ENCODE results near the gene CTNNA2. TPM values are rescaled to one million over a fixed set of nuclear protein-coding genes. Genes with fewer than 3 reads are reported as not detected.

CTNNA2 gene
- total and polyA plus RNA-seq, 11 donors: 0.20 to 0.81 TPM; not detected in 9

- WGBS, 4 donors: 32 to 58% (median 39%) methylated on average over 2 of the region's 2 CpGs
- intact Hi-C loops (cut with DNase I): no loop called here
- no peak for DNase-seq
- H3K36me3 ChIP-seq: no peaks in the 10 kb centered on the region
- no peak overlapping the region for H3K27ac ChIP-seq
- peaks cover 0 to 4% (median 0%) of the 10 kb centered on the region in 12 donors for H3K4me1 ChIP-seq
- H3K4me3 ChIP-seq: no peak overlapping the region
- H3K9me3 ChIP-seq: no peaks in the 10 kb centered on the region
- peak in 1 of 4 donors; percentile 52 for ATAC-seq
- TF ChIP-seq CTCF (IDR thresholded peaks at IDR 0.05) (no peak), POLR2A (IDR thresholded peaks at IDR 0.05) (no peak)
- no peaks in the 10 kb centered on the region for H3K27me3 ChIP-seq
Observed at GRCh38 chr2:79941179-79941578, 428.3 kb downstream of the CTNNA2 start.

GRCh38 chr2:79944205-79944604 is 431.4 kb downstream of the CTNNA2 start:
- H3K36me3 ChIP-seq: no peaks in the 10 kb centered on the region
- H3K9me3 ChIP-seq: no peaks in the 10 kb centered on the region
- TF ChIP-seq CTCF (IDR thresholded peaks at IDR 0.05) (no peak), POLR2A (IDR thresholded peaks at IDR 0.05) (no peak)
- DNase-seq (no peak), ATAC-seq (no peak)
- H3K27me3 ChIP-seq: no peaks in the 10 kb centered on the region
- intact Hi-C loops (cut with DNase I): no loop called here
- no peak overlapping the region for H3K4me3 ChIP-seq
- H3K4me1 ChIP-seq: peaks cover 0 to 4% (median 0%) of the 10 kb centered on the region in 12 donors
- WGBS, 4 donors: 85 to 92% (median 89%) methylated on average over 1 of the region's 1 CpG
- no peak overlapping the region for H3K27ac ChIP-seq

- intact Hi-C loops (cut with DNase I): no loop called here
- no peaks in the 10 kb centered on the region for H3K36me3 ChIP-seq
- WGBS, 4 donors: 64 to 67% (median 65%) methylated on average over 5 of the region's 5 CpGs
- no peaks in the 10 kb centered on the region for H3K27me3 ChIP-seq
- no peak overlapping the region for H3K27ac ChIP-seq
- TF ChIP-seq CTCF (IDR thresholded peaks at IDR 0.05) (no peak), POLR2A (IDR thresholded peaks at IDR 0.05) (no peak)
- H3K9me3 ChIP-seq: no peaks in the 10 kb centered on the region
- H3K4me1 ChIP-seq: peaks cover 0 to 4% (median 0%) of the 10 kb centered on the region in 12 donors
- DNase-seq (no peak), ATAC-seq (peak; percentile 74 to 83 (median 77))
- no peak overlapping the region for H3K4me3 ChIP-seq
Observed at GRCh38 chr2:79945653-79946445, 433.0 kb downstream of the CTNNA2 start.

- intact Hi-C loops (cut with DNase I): no loop called here
- 38 to 84% (median 70%) methylated on average over 2 of the region's 2 CpGs for WGBS, 4 donors
- TF ChIP-seq CTCF (IDR thresholded peaks at IDR 0.05) (no peak), POLR2A (IDR thresholded peaks at IDR 0.05) (no peak)
- peaks cover 0 to 4% (median 0%) of the 10 kb centered on the region in 12 donors for H3K4me1 ChIP-seq
- ATAC-seq (no peak), DNase-seq (no peak)
- H3K36me3 ChIP-seq: no peaks in the 10 kb centered on the region
- no peaks in the 10 kb centered on the region for H3K27me3 ChIP-seq
- no peaks in the 10 kb centered on the region for H3K9me3 ChIP-seq
- no peak overlapping the region for H3K27ac ChIP-seq
- no peak overlapping the region for H3K4me3 ChIP-seq
Observed at GRCh38 chr2:79947751-79948150, 434.9 kb downstream of the CTNNA2 start.
